ENCODE results near the gene PDE11A.
"Not testable (repeated sequence)": the region's sequence is repeated elsewhere in the genome, so short reads cannot be mapped to it uniquely, and the experiment has no call there.

Gene PDE11A

DNA sequence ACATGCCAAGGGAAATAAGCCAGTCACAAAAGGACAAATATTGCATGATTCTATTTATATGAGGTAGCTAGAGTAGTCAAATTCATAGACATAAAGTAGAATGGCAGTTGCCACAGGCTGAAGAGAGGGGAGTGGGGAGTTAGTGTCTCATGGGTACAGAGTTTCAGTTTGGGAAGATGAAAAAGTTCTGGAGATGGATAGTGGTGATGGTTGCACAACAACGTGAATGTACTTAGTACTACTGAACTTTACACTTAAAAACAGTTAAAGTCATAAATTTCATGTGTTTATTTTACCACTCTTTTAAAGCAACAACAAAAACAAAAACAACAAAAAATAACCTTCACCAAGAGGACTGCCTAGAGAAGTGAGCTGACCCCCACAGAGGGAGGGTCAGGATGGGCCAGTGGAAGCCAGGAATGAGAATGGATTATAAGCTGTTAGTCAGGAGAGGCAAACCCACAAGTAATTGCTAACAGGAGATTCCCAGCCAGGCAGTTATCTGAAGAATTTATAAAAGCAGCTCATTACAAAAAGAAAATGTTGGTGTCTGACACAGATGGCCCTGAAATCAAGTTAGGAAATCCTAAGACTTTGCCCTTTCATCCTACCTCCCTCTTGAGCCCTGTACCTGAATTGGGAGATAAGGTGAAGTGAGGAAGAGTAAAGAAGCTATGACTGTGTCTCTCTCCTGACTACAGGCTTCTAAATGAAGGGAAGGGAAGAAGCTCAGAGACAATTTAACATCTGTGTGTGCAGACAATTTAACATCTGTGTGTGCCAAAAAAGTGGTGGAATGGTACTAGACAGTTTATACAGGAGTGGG lies 263.4 kb downstream of the PDE11A start:
- DNase-seq = no peak

DNA sequence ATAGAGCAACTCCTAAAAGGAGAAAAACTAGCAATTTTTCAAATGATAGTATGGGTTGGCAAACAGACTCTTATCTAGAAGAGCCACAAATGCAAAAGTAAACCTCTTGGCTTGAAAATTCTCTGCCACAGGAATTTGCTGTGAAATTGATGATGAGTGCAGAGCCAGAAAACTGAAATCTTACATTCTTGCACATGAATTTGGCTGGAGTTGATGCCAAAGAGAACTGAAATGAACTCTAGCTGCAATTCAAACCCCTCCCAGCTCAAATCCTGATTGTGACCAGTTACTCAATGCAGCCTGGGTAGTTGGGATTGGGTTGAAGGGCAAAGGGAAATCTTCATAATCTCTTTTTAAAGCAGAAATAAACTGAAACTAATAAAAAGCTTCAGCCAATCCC lies 266.6 kb downstream of the PDE11A start:
- DNase-seq = no peak

DNA sequence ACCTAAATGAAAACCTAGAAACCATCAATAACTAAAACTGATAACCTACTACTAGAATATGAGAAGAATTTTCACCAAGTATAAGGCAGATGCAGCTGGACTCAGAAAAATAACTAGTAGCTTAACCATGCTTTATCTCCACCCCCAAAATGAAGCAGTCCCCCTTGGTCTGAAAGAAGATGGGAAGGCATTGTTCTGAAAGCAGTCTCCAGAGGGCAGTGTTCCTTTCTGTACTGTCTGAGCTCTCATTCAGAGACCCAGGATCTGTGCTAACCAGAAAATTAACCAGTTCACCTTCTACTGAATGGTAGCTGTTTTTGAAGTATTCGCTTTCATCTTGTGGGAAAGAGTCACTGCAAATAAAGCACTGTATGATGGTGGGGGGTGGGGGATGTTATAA lies 273.0 kb downstream of the PDE11A start:
- DNase-seq = peak; percentile 26 to 38

DNA sequence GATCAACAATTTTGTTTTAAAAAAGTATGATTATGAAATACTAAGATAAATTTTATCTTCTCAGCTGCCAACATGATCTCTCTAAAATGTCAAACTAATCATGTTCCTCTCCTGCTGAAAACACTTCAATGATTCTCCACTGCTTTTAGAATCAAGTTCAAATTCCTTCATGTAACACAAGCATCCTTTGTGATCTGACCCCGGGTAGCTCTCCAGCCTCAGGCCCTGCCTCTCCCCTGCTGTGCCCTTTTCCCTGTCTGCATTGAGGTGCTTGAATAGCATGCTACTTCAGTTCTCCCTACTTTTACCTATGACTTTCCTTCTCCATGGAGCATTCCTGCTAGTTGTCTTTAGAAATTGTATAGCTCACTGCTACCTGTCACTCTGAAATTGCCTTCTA lies 274.8 kb downstream of the PDE11A start:
- no peak for DNase-seq

DNA sequence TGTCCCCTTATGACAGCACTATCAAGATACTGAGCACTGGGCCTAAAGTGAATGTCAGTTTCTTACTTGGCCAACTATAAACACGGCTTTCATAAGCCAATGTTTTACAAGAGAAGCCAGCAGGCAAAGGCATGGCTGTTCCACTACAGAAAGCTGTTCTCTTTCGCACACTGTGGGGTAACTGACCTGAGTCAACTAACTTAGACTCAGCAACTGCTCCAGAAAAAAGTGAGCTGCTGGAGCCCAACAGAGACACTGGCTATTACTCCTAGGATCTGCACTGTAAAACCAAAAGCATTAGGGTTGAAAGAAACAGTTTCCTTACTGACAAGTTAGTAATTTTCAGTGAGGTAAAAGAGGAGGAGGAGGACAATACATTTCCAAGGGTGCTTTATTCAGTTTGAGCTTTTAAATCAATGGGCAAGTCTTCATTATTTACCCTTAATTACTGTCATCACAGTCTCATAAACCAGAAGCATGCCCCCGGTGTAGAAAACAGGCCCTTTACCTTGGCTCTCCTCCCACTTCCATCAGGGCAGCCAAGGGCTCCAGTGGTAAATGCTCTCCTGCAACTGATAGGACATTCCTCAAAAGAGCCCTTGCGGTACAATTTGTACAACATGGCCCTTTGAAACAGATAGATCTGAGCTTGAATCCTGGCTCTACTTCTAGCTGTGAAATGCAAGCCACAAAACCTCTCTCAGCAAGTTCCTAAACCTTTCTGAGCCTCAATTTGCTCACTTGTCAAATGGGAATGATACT lies 275.7 kb downstream of the PDE11A start:
- peak; percentile 13 to 28 for DNase-seq

DNA sequence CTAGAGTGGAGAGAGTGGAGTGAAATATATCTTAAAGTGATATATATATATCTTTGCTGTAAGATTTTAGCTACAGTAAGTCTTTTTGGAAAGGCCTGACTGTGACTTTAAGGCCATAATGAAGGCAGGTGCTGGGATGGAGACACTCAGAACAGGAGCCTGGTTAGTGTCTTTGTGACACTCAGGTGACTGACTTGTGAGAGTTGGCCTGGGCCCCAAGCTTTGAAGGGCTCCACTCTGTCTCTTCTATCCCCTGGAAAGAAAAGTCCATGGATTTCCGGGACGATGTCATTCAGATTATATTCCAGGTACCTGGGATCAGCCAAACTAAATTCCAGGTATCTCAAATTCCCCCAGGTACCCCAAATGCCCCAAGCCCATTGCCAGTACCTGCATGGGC lies 276.6 kb downstream of the PDE11A start:
- no peak for DNase-seq

DNA sequence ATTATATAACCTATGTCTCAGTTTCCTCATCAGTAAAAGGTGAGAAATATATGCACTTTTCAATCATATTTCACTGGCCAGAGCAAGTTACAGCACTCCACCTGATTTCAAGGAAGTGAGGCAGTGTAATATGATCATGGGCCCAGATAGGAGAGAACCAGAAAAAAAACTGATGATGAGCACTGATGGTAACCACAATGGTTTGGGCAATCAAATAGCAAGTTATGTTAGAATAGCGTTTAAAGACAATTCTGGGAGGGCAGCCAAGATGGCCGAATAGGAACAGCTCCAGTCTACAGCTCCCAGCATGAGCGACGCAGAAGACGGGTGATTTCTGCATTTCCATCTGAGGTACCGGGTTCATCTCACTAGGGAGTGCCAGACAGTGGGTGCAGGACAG lies 287.4 kb downstream of the PDE11A start:
- not testable (repeated sequence) for DNase-seq

DNA sequence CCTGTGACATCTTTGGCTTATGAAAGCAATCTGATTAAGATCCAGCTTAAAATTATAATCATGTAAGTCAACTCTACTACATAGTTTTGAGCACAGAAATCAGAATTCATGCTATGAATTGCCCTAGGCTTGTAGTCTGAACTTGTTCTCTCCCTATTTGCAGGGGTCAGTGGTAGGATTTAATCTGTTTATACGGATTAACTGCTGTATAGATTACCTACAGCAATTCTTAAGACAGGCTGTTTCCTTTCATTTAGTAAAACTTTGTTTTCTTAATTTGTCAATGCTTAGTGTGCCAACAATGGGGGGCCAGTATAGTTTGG lies 287.9 kb downstream of the PDE11A start:
- DNase-seq = no peak

DNA sequence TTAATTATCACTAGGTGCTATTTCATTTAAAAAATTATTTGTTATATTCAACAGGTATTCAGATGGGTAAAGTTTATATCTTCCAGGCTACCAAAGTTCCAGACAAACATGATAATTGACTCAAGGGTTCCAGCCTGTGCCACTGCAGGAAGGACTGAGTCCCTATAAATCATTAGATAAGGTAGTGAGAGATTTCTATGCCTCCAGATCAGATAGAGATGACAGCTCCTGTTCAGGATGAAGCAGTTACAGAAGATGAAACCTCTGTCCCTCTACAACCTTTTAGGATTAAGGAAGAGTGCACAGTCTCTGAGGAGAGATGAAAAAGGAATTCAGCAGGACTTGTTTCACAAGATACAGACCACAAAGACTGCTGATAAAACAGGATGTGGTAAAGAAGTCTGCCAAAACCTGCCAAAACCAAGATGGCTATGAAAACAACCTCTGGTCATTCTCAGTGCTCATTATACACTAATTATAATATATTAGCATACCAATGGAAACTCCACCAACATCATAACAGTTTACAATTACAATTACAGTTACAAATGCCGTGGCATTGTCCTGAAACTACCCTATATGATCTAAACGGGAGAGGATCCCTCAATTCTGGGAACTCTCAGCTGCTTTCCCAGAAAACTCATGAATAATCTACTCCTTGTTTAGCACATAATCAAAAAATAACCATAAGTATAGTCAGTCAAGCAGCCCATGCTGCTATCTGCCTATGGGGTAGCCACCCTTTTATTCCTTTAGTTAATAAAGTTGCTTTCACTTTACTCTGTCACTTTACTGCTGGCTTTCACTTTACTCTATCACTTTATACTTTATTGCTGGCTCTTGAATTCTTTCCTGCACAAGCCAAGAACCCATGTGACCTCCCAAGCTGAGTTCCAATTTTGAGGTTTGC lies 288.5 kb downstream of the PDE11A start:
- DNase-seq = no peak

DNA sequence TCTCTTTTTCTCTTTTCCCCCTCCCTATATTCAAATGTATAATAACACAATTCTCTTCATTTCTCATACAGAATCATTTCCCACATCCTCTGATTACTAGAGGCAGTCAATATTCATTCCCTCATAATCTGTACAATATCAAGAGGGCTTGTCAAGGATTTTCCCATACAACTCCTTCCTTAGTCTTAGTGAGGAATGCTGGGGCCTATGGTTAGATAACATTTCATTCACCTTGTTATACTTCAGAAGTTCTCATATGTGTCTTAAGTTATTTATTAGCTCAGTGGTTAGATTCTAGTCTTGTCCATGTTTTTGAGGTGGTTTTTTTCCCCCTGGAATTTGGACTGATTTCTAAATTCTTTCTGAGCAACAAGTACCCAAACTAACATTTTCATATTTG lies 289.5 kb downstream of the PDE11A start:
- no peak for DNase-seq

DNA sequence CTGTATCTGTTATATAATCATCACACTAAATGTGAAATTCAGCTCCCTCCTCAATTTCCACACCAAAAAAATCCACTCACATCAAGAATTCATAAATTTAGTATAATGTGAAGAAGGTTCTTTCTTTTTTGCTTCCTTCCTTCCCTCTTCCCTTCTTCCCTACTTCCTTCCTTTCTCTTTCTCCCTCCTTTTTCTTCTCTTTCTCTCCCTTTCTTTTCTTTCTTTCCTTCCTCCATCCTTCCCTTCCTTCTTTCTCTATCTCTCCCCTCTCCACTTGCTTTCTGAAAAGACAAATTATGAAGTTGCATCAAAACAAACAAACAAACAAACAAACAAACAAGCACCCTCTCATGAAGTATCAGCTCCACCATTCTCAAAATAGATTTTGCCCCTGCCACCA lies 290.0 kb downstream of the PDE11A start:
- DNase-seq = no peak

DNA sequence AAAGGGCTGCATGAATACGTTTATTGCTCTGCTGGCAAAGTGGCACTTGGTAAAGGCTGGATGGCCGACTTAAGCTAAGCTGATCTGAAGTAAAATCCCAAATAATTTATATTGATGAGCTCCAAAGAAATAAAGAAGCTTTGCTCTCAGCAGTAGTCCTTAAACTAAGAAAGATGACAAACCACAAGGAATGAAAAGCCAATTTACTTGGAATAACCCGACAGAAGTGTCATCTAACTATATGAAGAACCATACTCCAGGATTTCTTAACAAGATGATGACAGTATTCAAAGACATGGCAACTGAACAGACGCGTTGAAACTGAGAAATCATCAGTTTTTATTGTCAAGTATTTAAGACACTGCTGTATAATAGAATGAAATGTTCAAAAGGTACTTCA lies 294.1 kb downstream of the PDE11A start:
- no peak for DNase-seq

DNA sequence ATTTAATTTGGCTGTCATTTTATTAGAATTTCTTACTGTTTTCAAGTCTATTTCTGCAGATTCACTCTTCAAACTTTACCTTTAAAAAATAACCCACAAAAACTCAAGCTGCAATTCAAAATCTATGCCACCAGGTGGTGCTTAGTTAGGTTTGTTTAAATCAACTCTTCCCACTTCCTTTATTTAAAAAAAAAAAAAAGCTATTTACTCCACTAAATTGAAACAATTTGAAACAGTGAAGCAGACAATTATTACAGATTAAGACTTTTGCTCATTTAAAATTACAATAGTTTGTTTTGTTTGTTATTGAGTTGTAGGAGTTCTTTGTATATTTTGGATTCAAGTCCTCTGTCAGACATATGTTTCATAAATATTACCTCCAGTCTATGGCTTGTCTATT lies 300.0 kb downstream of the PDE11A start:
- DNase-seq = peak in 1 of 2 experiments; percentile 29

DNA sequence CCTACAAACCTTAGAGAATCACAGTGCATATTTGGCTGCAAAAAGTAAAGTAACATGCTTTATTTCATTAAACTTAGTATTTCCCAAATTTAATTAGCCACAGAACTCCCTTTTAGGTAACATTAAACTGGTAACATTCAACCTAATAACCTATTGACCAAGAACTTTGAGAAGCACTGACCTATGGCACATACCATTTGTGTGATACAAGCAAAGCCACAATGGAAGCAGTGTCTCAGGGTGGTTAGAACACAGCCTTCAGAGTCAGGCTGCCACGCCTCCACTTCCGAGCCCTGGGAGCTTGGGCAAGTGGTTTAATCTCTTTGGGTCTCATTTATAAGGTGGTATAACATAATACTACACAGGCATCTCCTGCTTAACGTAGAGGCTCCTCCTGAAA lies 301.4 kb downstream of the PDE11A start:
- DNase-seq = no peak

DNA sequence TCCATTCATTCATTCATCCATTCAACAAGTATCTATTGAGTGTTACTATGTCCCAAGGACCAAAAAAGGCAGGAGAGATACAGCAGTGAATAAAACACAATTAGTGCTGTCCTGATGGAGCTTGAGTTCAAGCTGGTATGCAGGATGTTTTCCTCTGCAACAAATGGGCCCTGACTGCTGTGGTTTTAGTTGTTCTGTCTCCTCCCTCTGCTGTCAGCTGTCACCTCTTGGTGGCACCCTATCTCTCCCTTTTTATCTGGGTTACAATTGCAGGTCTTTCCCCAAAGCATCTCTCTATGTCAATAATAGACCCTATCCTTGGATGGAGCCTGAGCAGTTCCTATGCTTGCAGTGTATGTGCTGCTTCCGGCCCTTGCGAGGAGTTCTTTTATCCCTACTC lies 304.8 kb downstream of the PDE11A start:
- no peak for DNase-seq

DNA sequence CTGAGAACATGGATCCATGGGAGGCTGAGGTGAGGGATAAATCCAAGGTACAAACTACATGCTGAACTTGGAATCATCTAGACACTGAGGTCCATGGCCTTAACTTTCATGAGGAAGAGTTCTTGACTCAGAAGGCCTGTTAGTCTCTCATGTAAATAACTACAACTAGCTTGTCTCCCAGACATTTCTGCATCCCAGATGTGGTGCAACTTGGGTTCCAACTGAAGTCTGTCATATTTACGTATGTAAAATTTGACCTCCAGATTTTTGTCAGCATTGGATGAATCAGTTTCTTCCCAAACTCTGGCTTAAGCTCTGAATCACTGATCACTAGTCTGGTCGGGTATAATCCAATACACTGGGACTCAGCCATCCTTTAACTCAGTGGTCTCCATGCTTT lies 306.9 kb downstream of the PDE11A start:
- no peak for DNase-seq

DNA sequence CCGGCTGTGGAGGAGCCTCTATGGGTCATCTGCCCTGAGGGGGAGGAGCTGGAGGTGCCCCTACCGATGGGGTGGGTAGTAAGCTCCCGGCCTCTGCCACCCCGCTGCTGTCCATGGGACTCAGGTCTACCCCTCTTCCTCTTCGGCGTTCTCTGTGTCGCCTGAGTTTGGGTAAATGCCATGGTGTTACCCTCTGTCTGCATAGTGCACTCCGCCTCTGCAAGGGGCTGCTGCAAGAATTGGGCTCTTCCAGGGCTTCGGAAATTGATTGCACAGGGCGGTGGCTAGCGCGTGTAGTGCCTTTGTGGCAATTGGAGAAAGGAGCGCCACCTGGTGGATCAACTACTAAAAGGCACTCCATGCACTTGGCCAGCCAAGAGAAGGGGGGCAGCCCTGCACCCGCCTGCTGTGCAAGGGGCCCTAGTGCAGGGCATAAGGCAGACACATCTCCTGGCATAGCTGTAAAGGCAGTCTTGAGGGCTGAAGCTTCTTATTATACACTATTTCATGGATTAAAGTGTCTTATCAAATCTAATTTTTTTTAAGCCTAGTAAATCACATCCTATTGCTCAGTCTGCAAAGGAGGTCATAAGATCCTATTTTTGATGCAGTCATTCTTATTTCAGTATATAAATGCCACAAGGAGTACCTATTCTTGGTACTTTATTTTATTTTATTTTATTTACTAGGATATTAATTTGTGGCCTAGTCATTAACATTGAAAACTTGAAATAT lies 308.9 kb downstream of the PDE11A start:
- DNase-seq = peak; percentile 81 to 85

DNA sequence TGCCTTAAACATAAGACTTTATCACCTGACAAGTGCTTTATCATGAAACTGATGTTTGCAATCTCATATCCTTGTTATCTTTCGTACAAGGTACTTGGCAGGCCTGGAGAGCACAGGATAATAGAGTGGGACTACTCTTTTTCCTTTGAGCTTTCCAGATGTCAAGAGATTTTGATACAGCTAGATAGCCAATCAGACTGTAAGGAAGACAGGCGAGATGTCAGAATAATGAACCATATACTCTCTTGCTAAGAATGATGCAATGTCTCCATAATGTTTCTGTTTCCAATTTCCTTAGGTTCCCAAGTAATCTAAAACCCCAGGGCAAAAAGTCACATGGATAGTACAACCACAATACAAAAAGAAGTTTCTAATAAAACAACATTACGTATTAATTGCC lies 313.1 kb downstream of the PDE11A start:
- DNase-seq = no peak

DNA sequence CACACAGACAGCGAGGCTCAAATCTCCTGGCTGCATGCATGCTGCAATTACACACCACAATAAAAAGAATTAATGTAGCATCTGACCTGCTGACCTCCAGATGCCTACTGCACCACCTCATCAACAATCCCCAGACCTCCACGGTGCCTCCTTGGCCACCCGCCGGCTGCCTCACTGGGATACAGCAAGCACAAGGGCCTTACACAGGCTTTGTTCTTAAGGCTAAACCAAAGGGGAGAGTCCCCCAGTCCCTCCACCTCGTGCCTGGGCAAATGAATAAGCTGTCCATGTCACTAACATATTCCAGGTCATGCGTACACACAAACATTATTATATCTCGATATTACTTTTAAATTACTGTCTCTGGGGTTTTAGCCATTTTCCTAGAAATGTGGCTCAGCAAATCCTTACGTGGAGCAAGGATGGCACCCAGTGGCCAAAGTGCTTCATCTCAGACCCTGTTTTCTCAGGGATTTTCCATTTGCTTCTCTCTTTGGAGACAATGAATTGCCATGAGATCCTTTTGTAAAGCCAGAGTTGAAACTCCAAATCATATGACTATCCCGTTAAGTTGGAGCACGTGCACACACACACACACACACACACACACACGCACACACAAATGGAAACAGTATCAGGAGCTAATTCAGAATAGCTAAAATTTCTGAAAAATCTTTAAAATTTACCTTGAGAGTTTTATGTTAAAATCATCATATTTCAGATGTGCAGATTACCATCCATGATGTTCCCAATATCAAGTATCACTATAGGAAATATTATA lies 313.8 kb downstream of the PDE11A start:
- peak; percentile 54 to 61 for DNase-seq

DNA sequence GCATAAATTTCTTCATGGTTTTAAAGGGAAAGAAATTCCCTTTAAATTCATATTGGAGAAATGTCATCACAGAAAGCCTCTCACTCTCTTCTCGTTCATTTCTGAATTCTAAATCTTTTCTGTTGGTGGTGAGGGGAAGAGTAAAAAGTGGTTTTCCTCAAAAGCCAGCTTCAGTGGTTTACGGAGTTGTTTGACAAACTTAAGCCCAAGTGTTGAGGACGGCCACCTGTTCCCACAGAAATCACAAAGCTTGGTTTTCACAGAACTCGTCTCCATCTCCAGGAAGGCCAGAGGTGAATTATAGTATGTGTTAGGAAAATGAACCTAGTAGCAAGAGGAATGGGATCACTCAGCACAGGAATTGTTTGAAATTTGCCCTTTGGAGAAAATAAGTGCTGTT lies 316.2 kb downstream of the PDE11A start:
- no peak for DNase-seq

DNA sequence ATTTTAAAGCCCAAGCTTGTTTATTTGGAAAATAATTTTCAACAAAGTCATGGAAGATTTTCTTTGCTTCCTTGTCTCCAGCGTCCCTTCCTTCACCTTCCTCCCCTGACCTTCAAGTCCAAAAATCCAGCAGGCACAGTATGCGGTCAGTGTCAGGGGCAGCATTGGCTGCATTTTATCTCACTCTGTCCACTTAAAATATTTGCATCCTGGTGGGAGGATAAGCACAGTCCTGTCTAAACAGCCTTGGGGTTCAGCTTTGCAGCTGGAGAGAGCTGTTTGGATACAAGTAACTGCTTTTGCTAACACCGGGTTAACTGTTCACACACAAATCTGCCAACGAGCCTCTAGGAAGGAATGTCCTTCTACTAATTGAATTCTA lies 318.1 kb downstream of the PDE11A start:
- DNase-seq = no peak
